HG02571 (cell line): ENCODE results near the gene U2AF1L4.

Experiments
- ATAC-seq: cut with Tn5 transposase; IDR thresholded peaks from one replicate; pipeline ENCODE4 v1.9.1; 2021; ENCODE audit warnings: mild to moderate bottlenecking, moderate library complexity; ENCODE audit not compliant: unreplicated experiment

Gene U2AF1L4

DNA sequence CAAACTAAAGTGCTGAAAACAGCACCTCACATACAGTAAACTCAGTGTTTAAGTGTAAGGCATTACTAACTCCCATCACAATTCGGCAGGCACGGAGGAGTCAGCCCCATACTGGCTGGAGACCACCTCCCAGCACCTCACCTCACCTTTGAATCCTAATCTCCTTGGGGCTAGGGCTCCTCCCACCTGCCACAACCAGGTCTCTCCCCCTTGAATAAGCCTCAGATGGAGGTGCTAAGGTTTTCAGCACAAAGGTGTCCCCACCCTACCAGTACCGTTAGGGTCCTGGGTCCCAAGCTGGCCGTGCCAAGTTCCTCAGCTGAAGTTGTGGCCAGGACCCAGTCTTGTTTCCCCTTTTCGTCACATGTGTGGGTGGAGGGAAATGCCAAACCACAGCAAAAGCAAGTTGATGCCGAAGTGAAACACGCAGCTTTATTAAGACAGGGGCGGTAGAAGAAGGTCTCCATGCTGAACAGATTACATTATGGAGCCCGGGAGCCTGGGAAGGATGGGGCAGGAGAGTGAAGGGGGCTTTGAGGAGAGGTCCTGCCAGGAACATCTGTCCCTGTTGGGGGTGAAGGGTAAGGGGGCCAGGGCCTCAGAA, 3.0 kb downstream of the U2AF1L4 start, which contains the start of gene IGFLR1:
TSS of gene IGFLR1 (minus strand) at position 332 of the 604 bp plus-strand sequence. CDS start 1,272 bp downstream, outside the sequence.
- ATAC-seq, result no peak

DNA sequence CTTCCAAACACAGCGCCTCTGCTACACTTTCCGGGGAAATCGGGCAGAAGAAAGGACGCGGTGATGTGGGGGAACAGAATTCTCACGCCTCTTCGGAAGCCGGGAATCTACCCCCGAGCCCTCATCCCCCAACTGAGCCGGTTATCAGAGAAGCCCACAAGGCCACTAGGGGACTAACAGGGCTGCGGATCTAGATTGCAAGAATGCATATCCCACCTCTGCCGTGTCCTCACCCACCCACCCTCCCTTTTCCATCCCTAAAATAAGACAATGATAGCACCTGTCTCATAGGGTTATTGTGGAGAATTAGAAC, 4.1 kb downstream of the U2AF1L4 start:
- ATAC-seq, result no peak

DNA sequence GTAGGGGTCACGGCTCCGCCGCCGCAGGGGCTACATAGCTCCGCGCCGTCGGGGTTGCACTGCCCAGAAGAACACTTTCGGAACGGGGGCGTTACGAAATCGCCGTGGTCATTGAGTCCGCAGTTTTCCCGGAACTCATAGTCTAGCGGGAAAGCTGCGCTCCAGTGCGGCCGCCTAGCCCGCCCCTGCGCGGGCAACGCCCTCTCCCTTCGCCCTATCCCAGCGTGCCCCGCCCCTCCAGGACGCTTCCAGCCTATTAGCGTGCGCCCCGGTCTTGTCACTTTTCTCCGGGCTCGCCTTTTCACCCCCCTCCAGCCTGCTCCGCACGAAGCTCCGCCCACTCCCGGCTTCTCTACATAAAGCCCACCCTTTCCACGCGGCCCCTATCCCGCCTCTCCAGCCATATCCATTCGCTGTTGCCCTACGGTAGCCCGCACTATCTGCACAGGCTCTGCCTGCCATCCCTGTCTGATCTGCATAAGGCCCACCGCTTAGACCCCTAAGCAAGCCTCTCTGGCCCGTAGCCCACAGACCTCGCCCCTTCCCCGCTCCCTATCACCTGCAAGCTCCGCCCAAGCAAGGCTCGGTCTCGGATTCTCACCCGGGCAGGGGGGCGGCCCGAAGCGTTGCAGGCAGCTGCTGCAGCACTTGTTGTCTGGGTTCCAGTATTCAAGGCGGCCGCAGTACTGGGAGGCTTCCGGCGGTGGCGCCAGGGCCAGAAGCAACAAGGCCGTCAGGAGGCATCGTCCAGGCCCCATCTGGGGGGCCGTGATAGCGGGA, 4.6 kb downstream of the U2AF1L4 start:
- peak; percentile 57 for ATAC-seq

DNA sequence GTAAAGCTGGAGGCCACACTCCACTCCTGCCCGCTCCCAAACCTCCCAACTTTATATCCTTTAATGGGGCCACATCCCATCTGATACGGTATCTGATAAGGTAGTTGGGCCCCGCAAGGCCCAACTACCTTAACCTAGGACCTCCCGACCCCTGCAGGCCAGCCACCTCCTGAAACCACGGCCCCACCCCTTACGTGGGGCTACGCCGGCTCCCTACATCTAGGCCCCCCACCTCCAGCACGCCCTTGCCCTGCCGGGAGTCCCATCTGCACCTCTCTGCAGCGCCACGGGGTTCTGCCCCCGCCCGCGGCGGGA, 5.2 kb downstream of the U2AF1L4 start:
- ATAC-seq, result peak; percentile 4

DNA sequence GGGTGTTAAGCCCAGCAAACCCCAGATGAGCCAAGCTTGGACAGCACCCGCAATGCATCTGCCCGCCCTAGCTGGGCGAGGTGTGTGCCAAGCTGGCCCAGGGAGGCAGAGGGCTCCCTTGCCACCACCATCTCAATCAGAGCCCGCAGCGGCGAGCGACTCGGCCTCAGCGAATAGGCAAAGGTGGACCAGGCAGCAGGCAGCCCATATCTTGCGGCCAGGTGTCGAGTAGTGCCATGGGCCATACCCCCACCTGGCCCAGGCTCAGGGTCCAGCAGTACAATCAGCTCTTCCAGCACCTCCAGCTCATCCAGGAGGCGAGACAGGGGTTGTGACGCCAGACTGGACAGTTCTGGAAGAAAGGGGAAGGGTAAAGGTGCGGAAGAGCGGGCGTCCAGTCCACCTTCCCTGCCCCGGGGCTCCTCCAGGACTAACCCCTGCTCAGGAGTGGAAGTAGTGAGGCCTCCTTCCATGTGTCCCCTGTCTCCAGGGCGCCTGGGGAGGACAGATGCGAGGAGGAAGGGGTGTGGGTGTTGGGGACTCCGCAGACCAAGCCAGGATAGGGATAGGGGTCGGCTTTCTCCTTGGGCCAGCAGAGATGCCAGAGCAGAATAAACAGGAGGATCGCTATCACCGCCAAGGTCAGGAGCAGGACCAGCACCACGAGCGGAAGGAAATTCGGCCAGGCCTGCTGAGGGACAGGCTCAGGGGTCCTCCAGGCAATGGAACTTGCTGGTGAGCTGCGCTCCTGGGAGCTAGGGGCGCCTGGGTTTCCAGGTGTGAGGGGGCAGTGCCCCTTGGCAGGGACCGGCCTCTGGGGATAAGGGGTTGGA, 5.7 kb downstream of the U2AF1L4 start:
- ATAC-seq, result no peak

DNA sequence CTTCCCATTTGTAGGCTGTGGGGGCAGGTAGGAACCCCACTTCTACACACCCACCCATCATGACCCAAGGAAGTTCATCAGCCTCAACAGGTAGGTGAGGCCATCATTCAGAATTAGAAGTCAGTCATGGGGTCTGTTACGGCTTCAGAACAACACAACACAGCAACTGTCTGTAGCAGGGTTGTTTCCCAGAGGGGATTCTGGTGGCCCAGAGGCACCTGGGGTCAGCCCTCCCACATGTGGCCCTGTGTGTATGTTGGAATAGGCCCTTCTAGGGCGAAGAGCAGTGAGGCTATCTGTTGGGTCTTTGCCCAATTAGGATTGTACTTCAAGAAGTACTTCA, 6.4 kb downstream of the U2AF1L4 start:
- ATAC-seq, result no peak

DNA sequence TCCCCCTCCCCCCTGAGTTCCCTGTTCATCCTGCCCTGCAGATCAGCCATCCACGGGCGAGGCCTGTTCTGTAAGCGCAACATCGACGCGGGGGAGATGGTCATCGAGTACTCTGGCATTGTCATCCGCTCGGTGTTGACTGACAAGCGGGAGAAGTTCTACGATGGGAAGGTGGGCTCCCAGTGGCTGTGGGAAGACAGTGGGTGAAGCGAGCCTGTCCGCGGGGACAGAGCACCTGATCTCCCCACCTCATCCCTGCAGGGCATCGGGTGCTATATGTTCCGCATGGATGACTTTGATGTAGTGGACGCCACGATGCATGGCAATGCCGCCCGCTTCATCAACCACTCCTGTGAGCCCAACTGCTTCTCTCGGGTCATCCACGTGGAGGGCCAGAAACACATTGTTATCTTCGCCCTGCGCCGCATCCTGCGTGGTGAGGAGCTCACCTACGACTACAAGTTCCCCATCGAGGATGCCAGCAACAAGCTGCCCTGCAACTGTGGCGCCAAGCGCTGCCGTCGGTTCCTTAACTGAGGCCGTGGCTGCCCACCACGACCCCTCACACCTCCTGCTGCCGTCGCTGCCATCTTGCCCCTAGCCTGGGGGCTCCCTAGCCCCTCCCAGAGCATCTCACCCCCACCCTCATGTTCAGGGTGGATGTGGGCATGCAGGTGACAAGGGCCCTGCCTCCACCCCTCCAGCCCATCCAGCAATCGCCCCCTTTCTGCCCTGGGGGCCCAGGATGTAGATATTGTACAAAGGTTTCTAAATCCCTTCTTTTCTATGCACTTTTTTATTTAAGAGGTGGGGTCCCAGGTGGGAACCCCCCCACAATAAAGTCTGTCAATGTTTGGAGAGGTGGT, 7.0 kb downstream of the U2AF1L4 start:
- no peak for ATAC-seq

DNA sequence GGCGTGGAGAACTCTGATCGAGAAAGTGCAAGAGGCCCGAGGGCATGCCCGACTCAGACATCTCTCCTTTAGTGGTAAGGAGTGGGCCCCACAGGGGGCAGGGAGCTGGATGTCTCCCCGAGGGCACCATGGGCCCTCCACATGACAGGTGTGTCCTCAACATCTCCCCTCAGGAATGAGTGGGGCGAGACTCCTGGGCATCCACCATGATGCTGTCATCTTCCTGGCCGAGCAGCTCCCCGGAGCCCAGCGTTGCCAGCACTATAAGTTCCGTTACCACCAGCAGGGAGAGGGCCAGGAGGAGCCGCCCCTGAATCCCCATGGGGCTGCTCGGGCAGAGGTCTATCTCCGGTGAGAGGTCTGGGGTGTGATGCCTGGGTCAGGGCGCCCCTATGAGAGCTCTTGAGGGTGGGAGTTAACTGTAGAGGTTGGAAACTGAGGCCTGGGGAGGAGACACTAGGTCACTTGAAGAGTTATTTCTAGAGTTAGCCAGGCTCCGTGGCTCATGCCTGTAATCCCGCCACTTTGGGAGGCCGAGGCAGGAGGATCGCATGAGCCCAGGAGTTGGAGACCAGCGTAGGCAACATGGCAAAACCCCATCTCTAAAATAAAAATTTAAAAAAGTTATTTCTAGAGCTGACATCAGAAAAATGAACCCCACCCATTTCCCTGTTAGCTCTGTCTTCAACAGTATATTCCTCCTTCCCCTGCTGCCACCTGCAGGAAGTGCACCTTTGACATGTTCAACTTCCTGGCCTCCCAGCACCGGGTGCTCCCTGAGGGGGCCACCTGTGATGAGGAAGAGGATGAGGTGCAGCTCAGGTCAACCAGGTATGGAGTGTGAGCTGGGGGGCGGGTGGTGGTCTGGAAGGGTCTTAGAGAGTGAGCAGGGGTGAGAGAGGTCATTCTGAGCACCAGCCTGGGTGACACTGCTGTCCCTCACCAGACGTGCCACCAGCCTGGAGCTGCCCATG, 8.0 kb downstream of the U2AF1L4 start:
- no peak for ATAC-seq

DNA sequence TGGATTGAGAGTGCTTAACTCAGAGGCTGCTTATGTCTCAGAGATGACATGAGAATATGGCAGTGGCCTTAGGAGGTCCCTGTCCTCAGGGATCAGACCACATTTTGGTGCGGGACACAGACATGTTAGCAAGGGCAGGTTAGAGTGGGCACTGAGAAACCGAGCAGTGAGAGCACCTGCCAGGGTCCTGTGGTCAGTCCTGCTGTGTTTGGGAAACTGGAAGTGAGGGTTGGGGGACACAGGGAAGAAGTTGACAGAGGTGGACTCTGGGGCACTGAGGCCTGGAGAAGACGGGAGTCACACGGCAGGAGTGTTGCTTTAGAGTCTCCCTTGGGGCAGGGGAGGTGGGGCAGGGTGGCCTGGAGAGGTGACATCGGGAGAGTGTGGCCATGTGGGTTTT, 10.3 kb downstream of the U2AF1L4 start:
- no peak for ATAC-seq

DNA sequence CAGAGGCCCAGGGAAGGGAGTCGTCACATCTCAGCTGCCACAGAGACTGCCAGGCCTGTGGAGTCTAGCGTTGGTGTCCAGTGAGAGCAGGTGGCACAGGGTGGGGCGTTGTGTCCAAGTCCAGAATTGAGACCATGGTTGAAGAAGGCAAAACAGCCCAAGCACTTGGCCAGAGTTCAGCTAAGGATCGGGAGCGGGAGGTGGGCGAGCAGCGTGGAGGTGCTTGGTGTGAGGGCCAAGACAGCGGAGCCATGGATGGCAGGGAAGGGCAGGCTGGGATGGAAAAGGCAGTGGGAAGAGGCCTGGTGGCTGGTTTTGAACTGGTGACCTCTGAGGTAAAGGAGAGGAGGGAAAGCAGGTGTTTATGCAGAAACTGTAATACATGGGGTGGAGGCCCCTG, 10.9 kb downstream of the U2AF1L4 start:
- no peak for ATAC-seq

DNA sequence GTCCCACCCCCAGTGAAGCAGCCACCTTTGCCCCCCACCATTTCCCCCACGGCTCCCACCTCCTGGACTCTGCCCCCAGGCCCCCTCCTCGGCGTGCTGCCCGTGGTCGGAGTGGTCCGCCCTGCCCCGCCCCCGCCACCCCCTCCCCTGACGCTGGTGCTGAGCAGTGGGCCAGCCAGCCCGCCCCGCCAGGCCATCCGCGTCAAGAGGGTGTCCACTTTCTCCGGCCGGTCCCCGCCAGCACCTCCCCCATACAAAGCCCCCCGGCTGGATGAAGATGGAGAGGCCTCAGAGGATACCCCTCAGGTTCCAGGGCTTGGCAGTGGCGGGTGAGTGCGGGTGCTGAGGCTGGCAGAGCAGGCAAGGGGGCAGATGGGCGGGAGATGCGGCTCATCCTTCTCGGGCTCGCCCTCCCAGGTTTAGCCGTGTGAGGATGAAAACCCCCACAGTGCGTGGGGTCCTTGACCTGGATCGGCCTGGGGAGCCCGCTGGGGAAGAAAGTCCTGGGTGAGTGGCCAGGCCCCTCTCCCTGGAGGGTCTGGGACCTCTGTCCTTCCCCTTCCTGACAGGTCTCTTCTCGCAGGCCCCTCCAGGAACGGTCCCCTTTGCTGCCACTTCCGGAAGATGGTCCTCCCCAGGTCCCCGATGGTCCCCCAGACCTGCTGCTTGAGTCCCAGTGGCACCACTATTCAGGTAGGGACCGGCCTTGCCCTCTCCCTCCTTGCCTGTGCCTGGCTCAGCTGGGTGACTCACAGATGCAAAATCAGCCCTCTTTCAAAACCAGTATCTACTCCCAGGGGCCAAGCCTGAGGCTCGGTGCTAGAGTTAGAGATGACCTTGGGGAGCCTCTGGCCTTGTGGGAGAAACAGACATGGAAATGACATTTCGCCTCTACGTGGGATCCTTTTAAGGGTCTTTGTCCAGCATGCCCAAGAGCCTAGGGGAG, 11.8 kb downstream of the U2AF1L4 start:
- no peak for ATAC-seq

DNA sequence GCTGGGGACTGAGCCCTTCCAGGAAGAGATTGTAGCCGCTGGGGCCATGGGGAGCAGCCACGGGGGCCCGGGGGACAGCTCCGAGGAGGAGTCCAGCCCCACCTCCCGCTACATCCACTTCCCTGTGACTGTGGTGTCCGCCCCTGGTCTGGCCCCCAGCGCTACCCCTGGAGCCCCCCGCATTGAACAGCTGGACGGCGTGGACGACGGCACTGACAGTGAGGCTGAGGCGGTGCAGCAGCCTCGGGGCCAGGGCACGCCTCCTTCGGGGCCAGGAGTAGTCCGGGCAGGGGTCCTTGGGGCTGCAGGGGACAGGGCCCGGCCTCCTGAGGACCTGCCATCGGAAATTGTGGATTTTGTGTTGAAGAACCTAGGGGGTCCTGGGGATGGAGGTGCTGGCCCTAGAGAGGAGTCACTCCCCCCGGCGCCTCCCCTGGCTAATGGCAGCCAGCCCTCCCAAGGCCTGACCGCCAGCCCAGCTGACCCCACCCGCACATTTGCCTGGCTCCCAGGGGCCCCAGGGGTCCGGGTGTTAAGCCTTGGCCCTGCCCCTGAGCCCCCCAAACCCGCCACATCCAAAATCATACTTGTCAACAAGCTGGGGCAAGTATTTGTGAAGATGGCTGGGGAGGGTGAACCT, 12.6 kb downstream of the U2AF1L4 start:
- no peak for ATAC-seq

DNA sequence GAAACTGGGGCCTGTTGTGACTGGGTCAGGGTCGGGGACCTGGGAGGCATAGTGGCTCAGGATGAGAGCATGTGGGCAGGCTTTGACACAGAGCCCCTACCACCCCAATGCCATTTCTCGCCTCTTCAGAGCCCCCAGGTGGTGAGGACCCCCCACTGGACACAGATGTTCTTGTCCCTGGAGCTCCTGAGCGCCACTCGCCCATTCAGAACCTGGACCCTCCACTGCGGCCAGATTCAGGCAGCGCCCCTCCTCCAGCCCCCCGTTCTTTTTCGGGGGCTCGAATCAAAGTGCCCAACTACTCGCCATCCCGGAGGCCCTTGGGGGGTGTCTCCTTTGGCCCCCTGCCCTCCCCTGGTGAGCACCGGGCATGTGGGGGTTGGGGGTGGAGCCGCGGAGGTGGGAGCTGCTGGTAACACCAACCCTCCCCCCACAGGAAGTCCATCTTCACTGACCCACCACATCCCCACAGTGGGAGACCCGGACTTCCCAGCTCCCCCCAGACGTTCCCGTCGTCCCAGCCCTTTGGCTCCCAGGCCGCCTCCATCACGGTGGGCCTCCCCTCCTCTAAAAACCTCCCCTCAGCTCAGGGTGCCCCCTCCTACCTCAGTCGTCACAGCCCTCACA, 13.3 kb downstream of the U2AF1L4 start:
- no peak for ATAC-seq

DNA sequence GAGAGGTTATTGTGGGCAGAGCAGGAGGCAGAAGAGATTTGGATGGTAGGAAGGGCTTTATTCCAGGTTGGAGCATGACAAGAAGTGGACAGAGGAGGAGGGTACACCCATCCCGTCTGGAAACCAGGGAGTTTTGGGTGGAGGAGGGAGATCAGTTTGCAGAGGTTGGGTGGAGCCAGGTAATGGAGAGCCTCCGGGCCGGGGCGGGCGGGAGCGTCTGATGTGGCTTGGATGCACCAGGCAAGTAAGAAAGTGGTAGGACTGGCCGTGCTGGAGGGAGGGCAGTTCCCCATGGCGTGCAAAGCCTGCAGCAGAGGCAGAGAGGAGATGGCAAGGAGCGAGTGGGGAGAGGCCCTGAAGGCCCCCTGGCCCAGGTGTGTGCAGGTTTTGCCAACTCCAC, 13.9 kb downstream of the U2AF1L4 start:
- ATAC-seq, result no peak

DNA sequence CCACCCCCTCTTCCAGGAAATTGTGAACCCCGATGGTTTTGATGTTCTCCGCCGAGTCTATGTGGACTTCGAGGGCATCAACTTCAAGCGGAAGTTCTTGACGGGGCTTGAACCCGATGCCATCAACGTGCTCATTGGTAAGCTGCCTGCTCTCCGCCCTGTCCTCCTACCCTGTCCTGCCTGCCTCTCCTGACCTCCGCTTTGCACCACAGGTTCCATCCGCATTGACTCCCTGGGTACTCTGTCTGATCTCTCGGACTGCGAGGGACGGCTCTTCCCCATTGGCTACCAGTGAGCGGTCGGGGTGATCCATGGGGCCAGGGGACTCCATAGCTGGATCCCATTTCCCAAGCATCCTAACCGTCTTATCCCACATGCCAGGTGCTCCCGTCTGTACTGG, 14.9 kb downstream of the U2AF1L4 start:
- ATAC-seq, result no peak

DNA sequence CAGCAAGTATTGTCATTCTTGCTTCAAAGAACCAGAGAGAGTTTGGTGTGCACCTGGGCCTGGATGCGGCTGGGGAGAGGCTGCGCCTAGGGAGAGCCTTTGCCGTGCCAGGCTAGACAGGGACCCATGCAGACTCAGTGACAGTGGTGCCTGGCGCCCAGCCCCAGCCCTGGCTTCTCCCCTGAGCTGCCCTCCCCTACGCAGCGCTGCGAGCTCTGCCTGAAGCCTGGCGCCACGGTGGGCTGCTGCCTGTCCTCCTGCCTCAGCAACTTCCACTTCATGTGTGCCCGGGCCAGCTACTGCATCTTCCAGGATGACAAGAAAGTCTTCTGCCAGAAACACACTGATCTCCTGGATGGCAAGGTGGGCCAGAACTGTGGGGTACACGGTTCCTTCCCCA, 15.5 kb downstream of the U2AF1L4 start:
- no peak for ATAC-seq

DNA sequence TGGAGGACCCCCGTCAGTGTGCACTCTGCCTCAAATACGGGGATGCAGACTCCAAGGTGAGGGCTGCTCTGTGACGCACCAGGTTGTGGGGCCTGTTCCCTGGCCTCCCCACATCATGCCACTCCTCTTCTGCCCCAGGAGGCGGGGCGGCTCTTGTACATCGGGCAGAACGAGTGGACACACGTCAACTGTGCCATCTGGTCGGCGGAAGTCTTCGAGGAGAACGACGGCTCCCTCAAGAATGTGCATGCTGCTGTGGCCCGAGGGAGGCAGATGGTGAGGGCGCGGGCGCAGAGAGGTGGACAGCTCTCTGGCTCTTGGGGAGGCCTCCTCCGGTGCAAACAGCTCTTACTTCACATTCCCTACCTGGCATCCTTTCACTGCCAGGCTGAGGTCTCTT, 16.2 kb downstream of the U2AF1L4 start:
- ATAC-seq, result no peak
